Suppressor macrophage treated with lipopolysaccharide for 4 hours (primary cell): ENCODE measurements around the gene YJEFN3.

Experiments used
- DNase-seq: peaks from one replicate; pipeline ENCODE4 v3.0.0-alpha.2; 2020

The YJEFN3 gene

DNA sequence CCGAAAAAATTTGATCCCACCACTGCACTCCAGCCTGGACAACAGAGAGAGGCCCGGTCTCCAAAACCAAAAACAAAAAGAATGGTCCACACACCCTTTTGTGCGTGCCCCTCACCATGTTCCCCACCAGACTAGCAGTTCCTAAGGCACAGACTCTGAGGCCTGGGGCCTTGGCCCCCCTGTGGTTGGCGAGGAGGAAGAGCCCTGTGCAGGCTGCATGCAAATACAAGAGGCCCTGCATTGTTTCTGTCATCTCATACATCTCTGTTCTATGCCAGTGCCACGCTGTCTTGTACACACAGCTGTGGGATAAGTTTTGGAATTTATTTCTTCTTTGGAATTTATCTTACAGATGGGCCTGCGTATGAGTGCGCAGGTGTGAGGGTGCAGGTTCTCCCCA, 4.7 kb upstream of the YJEFN3 start:
- DNase-seq = no peak

DNA sequence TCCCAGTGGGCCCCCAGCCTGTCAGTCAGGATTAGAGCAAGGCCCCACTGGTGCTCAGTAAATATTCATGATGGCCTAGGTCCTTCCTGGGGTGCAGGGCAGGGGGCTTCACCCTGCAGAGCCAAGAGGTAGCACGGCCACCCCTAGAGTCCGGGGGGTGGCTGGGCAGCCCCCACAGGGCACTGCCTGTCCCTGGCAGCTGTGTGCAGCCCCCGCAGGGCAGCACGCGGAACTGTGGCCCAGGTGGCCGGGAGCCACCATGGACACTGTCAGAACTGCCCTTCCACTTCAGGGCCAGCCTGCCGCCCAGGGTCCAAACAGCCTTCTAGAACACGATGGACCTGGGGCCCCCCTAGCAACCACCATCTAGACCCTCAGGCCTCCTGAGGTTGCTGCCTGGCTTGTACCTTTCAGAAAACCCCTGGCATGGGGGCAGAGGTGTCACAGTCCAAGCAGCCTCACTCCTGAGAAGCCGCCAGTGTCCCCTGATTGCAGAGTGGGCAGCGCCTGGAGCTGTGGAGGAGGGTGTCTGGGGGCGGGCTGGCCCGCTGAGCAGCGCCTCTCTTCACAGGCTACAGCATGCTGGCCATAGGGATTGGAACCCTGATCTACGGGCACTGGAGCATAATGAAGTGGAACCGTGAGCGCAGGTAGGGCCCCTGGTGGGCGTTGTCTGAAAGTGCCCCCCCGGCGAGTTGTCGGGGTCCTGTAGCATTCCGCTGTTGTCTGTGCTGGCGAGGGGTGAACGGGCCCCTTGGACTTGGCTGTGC, 2.9 kb upstream of the YJEFN3 start:
- DNase-seq = no peak

DNA sequence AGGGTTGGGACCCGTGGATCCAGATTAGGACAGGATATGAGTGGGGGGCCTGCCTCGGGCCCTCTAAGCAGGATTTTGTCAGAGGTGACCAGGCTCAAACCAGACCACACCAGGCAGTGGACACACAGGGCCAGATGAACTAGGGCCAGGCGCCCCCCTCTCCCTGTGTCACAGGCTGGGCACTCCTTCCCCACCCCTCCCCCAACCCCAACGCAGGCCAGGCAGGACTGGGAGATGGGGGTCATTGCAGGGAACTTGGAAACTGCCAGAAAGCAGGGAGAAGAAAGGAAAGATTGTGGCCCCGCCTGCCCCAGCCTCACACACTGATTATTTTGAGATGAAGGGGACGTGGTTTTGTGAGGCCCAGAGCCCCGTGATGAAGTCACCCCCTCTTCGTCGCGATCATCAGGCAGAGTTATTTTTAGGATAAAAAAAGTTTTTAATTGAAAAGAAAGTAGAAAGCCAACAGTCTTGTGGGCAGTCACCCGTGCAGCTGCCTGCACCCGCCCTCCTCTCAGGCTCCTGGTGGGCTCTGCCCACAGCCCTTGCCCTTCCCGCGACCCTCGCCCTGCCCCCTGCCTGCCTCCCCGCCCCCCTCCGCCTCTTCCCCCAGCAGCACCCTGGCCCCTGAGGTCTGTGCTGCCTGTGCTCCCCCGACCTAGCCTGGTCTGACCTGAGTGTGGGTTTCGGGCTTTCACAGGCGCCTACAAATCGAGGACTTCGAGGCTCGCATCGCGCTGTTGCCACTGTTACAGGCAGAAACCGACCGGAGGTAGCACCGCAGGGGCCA, 1.9 kb upstream of the YJEFN3 start:
- DNase-seq = no peak

DNA sequence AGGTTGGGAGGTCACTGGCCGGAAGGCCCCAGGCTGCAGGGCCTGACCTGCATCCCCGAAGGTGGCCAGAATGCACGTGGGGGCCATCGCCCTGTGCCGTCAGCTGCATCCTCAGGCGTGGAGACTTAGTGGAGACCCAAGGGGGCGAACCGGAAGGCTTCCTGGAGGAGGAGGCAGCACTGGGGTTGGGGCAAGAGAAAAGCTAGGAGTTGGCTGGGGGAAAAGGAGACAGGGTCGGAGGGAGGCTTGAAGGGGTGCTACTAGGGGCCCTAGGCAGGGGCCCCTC, 1.4 kb upstream of the YJEFN3 start:
- no peak for DNase-seq

DNA sequence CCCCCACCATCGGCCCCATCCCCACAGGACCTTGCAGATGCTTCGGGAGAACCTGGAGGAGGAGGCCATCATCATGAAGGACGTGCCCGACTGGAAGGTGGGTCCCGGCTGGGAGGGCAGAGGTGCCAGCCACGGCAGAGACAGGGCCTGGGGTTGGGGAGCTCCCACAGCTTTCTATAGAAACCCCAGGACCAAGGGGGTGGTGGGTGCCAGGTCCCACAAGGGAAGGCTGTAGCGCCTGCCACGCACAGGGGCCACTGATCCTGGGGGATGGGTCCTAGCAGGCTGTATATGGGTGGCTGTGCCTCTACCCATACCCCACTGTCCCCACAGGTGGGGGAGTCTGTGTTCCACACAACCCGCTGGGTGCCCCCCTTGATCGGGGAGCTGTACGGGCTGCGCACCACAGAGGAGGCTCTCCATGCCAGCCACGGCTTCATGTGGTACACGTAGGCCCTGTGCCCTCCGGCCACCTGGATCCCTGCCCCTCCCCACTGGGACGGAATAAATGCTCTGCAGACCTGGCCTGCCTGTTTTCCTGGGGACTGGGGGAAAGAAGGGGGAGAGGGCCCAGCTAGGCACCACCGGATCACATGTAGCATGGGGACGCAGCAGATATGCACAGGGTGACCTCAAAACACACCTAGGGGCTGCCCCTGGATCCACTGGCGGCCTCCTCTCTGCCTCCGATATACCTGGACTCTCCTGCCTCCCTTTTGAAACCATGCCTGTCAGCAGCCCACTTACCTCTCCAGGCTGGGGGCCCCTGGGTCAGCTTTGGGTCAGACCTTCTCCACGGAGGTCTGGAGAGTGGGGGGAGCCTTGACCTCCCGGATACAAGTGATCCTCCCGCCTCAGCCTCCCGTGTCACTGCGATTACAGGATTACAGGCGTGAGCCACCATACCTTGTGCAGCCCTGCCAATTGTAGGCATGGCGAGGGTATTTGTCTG, 761 bp upstream of the YJEFN3 start:
- DNase-seq = no peak

DNA sequence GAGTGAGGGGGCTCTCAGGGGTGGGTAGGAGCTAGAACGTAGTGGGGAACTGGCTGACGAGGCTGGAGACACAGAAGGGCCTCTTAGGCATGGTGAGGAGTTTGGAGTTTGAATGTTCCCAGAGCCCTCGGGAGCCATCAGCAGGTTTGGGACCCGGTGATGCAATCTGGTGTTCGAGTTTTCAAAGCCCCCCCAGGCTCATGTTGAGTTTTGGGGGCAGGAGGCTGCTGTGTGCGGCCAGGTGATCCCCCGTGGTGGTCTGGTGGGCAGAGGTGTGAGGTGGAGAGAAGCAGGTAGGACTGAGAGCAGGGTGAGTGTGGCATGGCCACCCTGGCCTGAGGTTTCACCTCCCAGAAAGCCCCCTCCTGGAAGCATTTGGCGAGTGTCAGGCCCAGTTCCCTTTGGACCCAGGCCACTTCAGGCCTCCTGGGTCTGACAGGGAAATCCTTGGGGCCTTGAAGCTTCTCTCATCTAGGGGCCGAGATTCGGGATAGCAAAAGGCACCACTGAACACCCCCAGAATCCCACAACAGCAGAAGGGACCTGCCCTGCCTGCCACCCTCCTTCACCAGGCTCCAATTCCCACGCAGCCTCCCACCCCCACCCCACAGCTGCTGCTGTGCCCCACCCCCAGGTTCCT, 1.2 kb downstream of the YJEFN3 start:
- DNase-seq = no peak

DNA sequence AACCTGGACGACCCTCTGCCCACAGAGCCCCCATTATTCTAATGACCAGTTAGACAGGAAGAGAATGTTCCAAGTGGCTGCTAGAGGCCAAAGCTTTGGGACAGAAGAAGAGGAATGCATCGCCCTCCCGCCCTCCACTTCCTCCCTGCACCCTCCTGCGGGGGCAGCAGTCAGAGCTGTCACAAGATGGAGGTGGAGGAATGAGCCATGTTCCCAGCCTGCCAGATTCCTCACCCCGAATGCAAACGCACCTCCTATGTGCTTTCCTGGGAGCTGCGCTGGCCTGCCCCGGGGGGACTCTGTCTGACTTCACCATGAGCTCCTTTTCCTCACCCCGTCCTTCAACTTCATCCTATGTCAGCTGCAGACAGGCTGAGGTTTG, 1.7 kb downstream of the YJEFN3 start:
- DNase-seq = no peak

DNA sequence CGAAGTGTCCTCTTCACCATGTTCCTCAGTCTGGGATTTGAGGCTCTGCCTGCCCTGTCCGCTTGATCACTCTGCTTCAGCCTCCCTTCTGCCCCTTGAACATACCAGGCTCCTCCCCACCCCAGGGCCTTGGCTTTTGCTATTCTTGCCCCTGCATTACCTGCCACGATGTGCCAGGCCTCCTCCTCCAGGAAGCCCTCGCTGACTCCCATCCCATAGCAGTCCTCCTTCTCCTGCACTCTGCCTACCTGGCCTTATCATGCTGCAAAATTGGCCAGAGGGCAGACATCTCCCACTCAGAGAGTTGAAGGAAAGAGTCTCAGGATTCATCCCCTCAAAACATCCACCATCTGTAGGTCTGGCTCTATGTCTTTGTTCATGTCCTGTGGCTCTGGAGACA, 2.2 kb downstream of the YJEFN3 start:
- no peak for DNase-seq

DNA sequence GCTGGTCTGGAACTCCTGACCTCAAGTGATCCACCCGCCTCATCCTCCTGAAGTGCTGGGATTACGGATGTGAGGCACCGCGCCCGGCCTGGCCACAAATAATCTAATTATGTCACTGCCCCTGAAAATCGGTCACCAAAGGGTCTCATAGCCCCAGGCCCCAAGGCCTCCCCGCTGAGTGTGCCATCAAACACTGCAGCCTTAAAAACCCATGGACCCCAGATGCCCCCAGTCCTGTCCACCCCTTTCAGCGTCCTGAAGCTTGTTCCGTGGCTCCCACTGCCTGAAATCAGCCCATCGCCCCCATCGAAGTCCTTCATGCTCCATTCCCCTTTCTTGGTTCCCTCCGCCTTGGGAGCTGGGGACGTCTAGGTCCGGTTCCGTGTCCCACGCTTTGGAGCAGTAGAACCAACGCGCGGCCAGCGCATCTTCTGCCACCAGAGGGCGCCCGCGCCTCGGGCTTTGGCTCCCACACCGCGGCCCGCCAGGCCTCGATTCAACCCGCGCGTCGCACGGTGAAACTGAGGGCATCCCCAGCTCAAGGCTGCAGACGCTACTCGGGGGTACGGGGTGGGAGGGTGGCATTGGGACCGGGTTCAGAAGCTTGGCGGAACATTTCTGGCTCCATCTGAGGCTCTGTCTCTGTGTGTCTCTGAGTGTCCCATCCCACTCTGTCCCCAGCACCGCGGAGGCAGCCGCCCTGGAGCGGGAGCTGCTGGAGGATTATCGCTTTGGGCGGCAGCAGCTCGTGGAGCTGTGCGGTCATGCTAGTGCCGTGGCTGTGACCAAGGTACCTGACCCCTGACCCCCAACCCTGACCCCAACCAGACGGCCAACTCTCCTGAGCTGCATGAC, 3.5 kb downstream of the YJEFN3 start:
- DNase-seq = peak; percentile 90

DNA sequence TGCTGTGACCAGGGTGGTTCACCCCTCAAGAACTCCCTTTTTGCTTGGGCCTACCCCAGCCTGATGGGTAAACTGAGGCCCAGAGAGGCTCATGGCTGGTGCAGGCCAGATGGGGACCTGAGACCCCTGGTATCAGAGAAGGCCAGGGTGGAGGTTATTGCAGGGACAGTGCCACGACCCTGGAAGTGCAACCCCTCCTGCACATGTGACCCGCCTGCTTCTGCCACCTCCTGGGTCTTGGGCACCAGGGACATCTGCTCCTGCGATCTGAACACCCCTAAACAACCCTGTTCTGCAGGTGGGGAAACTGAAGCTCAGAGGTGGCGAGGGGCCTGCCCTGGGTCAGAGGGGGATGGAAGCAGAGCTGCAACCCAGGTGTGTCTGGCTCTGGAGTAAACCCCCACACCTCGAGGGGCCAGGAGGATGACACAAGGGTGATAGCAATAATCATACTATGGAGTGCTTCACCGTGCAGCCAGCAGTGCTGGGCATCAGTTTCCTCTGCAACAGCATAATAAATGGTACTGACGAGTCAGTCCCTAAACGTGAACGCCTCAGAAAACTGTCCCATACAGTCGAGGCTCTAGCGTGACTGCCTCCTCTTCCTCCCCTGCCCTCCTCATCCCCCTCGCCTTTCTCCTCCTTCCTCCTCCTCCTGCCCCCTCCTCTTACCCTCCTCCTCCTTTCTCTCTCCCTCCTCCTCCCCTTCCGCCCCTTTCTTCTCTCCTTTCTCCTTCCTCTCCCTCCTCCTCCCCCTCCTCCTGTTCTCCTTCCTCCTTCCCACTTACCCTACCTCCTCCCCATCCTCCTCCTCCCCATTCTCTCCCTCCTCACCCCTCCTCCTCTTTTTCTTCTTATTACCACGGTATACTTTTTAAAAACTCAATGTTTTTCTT, 4.3 kb downstream of the YJEFN3 start:
- DNase-seq = no peak

DNA sequence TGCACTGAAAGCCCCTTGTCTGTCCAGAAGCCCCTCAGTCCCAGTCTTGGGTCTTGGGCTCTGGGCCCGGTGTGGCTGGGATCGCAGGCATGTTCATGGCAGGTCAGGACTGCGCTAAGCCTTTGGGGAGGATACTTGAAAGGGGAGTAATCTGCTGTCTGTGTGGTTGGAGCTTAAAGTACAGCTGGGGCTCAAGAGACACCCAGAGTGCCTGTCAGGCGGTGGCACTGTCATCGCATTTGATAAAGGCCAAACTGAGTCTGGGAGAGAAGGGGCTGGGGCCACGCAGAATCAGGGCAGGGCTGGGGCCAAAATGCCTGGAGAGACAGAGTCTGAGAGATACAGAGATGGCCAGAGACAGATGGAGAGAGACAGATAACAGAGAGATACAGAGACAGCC, 5.1 kb downstream of the YJEFN3 start:
- DNase-seq = no peak

DNA sequence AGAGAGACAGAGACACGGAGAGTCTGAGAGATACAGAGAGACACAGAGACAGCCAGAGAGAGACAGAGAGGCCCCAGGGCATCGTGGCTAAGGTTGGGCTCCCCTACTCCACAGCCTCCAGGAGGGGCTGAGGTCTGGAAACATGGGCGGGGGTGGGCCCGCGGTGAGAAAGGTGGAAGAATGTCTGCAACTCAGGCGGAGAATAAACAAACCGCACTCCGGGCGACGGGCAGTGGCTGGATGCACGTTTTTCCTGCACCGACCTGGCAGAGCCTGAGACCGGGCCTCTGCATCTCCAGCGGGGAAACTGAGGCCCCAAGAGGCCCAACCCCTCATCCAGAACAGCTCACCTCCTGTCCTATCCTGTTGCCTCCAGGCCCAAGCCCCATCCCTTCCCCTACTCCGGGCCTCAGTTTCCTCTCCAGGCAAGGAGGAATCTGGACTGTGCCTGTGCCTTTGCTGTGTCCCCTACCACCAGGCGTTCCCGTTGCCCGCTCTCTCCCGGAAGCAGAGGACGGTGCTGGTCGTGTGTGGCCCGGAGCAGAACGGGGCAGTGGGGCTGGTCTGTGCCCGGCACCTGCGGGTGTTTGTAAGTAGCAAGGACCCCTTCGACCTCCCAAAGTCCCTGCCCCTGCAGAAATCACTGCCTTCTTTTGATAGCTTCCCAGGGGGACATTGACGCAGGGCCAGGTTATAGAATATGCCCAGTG, 6.0 kb downstream of the YJEFN3 start:
- no peak for DNase-seq

DNA sequence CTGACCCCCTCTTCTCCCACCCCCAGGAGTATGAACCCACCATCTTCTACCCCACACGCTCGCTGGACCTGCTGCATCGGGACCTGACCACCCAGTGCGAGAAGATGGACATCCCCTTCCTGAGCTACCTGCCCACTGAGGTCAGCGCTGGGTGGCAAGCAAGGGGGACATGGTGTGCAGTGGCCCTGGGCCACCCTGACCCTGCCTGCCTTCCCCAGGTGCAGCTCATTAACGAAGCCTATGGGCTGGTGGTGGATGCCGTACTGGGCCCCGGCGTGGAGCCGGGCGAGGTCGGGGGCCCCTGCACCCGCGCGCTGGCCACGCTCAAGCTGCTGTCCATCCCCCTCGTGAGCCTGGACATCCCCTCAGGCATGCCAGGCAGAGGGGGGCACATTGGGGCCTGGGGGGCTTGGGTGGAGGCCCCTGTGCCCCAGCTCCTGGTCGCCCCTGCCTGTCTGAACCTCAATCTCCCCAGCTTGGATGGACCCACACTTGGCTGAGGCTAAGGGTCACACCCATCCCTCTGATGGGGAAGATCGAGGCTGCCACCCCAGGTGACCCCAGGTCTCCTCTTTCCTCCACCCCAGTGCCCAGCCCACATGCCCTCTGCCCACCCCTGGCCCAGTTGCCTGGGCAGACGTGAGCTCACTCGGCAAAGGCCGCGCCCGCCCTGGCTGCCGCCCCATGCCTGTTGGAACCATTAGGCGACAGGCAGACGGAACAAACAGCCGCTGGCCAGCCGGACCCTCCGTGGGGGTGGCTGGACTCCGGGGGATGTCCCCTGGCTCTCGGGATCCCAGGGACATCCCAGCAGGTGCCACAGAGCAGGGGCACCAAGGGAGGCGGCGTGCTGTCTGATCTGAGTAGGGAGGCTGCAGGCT, 6.8 kb downstream of the YJEFN3 start:
- no peak for DNase-seq

DNA sequence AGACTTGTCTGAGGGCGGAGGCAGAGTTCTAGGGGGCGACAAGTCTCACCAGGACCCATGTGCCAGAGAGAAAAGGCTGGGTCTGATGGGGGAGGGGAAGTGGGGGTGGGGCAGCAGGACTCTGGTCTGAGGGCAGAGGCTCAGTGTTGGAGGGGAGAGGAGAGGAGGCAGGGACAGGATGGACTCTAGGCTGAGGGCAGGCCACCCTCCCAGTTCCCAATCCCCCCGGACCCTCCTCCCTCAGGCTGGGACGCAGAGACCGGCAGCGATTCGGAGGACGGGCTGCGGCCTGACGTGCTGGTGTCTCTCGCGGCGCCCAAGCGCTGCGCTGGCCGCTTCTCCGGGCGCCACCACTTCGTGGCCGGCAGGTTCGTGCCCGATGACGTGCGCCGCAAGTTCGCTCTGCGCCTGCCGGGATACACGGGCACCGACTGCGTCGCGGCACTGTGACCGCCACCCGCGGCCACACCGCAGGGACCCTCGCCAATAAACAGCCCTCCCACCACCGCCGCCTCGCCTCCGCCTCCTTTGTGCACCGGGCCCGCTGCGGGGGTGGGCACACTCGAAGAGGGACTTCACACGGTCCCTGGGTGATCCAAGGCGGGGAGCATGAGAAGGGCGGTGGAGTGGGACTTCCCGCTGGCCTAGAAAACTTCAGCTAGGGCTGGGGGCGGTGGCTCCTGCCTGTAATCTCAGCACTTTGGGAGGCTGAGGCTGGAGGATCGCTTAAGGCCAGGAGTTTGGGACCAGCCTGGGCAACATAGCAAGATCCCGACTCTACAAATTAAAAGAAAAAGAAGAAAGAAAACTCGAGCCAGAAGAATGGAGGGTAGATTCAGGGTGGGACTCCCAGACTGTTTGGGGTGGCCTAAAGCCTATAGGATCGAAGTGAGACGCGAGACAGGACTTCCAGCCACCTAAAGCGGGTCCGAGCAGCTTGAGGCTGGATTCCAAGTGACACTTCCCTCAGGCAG, 8.7 kb downstream of the YJEFN3 start:
- no peak for DNase-seq

DNA sequence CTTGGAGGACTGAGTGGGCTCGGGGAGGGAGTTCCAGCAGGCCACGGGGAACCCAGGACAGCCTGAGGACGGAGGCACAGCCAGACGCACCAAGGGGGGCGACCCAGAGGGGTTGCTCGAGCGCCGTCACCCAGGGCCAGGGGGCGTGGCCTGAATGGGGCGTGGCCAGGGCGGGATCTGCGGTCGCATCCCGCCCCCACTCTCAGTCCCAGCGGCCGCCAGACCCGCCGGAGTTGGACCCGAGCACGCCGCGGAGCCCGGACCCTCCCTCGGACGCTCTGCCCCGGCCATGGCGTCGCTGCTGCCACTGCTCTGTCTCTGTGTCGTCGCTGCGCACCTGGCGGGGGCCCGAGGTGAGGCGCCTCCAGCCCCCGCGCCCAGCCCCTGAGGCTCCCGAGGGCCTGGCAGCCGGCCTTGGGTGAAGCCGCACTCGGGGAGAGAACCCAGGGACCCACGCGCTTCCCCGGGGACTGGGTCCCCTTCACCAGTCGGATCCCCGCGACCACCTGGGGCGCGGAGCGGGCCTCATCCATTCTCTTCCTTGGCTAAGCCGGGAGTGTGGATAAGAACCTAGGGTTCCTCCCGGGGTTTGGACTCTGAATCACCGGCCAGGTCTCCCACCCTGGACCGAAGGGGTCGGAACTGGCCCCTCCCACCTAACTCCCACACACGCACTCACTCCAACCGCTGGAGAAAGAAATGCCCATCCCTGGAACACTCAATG, 9.5 kb downstream of the YJEFN3 start, which contains the start of gene CILP2:
CILP2 (plus strand) TSS at position 205 of the 724 bp plus-strand sequence; CDS start at position 290, 85 bp downstream.
- DNase-seq = no peak

DNA sequence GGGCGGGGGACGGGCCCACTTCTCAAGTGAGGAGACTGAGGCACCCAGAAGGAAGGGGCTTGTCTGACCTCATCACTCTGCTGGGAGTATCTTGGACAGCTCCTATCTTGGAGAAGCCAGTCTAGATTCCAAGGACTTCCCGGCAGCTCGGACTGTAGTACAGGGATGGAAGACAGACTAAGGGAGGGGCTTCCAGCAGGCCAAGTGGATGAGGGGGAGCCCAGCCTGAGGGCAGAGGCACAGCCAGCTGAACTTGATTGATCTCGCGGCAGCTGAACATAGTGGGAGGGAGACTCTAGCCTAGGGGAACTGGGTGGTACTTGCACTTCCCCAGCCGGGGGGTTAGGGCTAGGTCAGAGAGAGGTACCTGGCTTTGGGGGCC, 10.1 kb downstream of the YJEFN3 start:
- DNase-seq = no peak

DNA sequence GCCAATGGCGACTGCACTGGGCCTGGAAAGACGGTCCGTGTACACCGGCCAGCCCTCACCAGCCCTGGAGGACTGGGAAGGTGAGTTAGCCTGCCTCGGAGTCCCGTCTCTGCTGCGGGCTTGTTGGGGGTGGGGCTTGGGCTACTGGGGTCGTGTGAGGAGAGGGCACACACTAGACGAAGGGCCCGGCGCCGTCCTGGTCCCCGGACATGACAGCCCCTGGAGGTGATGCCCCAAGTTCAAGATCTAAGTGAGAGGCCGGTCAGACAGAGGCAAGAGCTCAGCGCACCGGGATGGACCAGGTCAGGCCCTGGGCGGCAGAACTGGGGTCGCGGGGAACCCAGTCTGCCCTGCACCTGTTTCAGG, 11.0 kb downstream of the YJEFN3 start:
- no peak for DNase-seq
